Measurements from ENCODE around the gene HTR4. TPM values are rescaled to one million over a fixed set of nuclear protein-coding genes. Genes with fewer than 3 reads are reported as not detected.

Gene HTR4
- total RNA-seq, 2 experiments from 2014 or later: not detected

- ChIA-PET POLR2A (no interaction called here), CTCF (interaction anchor here (0.9 kb wide), 1 partner anchor 93 kb away, joined by 3 read pairs; no protein-coding TSS in a partner anchor)
These were observed 34.2 kb downstream of the HTR4 start for GRCh38 chr5:148620091-148620490.

DNA sequence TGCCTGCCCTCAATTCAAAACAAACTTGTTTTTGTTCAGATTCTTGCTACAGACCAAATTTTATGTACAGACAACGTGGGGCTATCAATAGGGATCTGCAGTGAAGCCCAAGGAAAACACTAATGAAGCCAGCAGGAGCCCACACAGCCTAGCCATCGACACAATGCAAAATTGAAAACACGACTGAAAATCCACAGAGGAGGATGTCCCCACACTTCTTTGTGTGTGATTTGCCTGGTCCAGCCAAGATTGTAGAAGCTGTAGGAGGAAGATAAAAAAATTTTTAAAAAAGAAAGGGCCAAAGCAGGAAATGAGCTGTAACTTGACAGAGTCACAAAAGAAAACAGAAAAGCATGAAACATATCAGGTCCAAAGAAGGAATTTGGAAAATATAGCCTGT, 34.8 kb downstream of the HTR4 start:
- POLR2A ChIA-PET: no interaction called here
- CTCF ChIA-PET: interaction anchor here (0.9 kb wide), 1 partner anchor 94 kb away, joined by 3 read pairs; no protein-coding TSS in a partner anchor

DNA sequence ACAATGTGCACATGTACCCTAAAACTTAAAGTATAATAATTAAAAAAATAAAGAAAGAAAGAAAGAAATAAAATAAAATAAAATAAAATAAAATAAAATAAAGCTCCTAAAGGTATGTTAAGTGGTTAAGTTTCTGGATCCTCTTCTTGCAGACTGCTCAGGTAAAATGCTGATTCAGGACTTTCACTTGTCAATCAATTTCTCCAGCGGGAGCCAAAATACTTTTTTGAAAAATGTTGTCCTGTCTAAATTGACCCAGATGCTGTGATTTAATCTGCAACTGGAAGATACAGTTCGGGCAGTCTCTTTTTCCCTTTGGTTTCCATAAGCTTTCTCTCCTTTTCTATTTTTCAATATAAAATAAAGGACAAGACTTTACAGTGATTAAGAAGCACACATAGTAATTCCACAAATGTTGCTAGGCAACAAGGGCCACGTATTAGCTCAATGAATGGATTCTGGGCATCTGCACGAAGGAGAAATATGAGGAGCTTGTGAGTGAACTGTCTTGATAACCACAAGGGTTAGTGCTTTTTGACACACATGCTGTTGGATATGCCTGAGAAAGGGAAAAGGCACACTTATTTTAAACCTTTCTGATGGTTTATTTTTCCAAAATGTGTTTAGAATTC, 38.6 kb downstream of the HTR4 start:
- ChIA-PET CTCF (no interaction called here), POLR2A (no interaction called here)

GRCh38 chr5:148607406-148607805, 46.9 kb downstream of the HTR4 start:
- ChIA-PET CTCF (no interaction called here), POLR2A (no interaction called here)

- ChIA-PET CTCF (interaction anchor here (1.2 kb wide), 1 partner anchor 125 kb away, joined by 3 read pairs; no protein-coding TSS in a partner anchor), POLR2A (no interaction called here)
These were observed 48.0 kb downstream of the HTR4 start for GRCh38 chr5:148606296-148606695.

DNA sequence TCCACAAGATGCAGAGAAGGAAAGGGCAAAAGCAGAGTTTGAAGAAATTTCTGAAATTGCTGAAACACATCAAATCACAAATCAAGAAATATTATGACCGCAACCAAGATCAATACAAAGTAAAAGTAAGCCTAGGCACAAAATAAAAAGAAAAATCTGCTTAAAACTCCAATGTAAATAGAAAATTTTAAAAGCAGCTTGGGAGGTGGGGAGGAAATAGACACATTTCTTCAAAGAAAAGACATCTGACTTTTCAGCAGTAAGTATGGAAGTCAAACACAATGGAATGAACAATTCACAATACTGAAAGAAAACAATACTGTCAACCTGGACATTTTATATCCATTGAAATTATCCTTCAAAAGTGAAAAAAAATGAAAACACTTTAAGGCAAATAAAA, 55.1 kb downstream of the HTR4 start:
- POLR2A ChIA-PET: interaction anchor here (0.6 kb wide), 1 partner anchor 94 kb away, joined by 3 read pairs; no protein-coding TSS in a partner anchor
- CTCF ChIA-PET: no interaction called here

DNA sequence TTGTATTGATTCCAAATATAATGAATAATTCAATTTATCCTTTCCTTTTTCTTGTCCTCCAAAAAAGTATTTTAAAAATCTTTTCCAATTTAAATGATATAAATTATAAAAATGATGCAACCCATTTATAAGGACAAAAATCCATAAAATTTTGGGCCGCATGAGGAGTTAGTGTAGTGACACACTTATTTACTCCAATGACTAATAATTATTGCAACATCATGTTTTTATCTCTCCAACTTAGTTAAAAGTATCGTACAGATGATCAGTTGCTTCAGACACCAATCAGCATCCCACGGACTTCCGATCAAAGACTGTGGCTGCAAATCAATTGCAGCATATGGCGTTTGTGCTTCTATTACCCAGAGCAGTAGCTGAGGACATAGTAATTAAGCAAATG, 58.6 kb downstream of the HTR4 start:
- POLR2A ChIA-PET: no interaction called here
- CTCF ChIA-PET: no interaction called here

- POLR2A ChIA-PET: no interaction called here
- CTCF ChIA-PET: no interaction called here
These were observed 67.5 kb downstream of the HTR4 start for GRCh38 chr5:148586796-148587195.

DNA sequence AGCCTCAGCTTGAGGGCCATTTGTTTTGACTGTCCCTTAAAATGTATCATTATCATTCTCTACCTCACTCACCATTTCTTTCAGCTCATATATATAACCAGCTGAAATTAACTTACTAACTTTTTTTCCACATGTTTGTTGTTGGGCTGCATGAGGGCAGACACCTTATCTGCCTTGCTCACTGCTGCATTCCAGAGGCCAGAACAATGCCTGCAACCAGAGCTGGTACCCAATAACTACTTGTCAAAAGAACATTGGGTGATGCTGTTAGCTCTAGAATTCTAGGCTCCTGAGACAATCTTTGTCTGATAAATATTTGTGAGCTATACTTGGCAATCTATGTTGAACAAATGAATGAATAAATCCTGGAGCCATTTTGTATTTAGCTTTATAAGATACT, 68.3 kb downstream of the HTR4 start:
- CTCF ChIA-PET: no interaction called here
- POLR2A ChIA-PET: no interaction called here

GRCh38 chr5:148584103-148584502, 70.2 kb downstream of the HTR4 start:
- ChIA-PET CTCF (no interaction called here), POLR2A (no interaction called here)

- CTCF ChIA-PET: no interaction called here
- POLR2A ChIA-PET: no interaction called here
These were observed 70.8 kb downstream of the HTR4 start for GRCh38 chr5:148583421-148583965.

- ChIA-PET POLR2A (no interaction called here), CTCF (interaction anchor here (1.0 kb wide), 1 partner anchor 9 kb away, joined by 7 read pairs; no protein-coding TSS in a partner anchor)
These were observed 80.2 kb downstream of the HTR4 start for GRCh38 chr5:148574167-148574566.

GRCh38 chr5:148573374-148573773, 81.0 kb downstream of the HTR4 start:
- ChIA-PET POLR2A (no interaction called here), CTCF (no interaction called here)

DNA sequence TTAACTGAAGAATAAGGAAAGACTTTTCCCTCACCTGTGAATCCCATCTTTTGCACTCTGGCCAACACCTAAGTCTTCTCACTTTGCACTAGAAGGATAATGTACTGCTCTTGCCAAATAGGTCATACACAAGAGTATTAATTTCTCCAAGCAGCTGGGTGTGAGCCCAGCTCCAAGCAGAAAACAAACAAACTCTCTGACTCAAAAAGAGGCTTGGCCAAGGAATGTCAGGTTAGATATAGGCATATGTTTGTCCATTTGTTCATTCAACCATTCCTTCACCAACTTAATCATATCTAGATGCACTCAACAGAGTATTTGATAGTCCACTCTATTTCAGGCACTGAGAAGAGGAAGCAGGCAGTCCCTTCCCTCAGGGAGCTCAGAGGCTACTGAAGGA, 84.4 kb downstream of the HTR4 start:
- ChIA-PET POLR2A (no interaction called here), CTCF (no interaction called here)

DNA sequence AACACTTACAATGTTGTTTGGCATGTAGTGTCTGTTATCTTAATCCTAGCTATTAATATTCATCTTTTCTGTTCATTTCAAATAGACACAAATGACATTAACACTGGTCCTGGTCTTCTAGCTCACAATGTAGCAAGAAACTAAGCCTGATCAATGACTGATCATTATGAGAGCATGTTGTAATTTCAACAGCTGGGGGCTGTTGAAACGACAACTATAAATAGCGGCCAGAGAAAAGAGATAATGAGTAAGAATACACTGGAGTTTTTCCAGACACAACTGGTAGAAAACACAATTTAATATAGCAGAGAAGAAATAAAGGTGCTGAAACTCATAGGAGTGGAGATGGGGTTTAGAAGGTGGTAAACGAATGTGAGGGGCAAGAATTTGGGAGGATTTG, 89.2 kb downstream of the HTR4 start:
- CTCF ChIA-PET: interaction anchor here (0.6 kb wide), 1 partner anchor 10 kb away, joined by 7 read pairs; no protein-coding TSS in a partner anchor
- POLR2A ChIA-PET: no interaction called here

DNA sequence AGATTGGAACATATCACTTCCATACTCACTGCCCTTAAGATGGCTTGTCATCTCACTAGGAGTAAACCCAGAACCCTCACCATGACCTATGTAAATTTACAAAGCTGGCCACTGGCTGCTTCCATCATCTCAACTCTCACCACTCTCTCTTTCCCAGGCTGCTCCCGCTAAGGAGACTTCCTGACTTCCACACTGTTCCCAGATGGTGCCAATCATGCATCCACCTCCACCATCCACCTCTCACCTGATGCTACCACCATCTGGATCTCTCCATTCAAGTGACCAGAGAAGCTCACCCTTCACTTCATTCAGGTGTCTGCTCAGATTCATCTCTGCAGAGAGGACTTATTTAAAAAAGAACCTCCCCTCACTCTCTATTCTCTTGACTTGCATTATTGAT, 91.3 kb downstream of the HTR4 start:
- POLR2A ChIA-PET: no interaction called here
- CTCF ChIA-PET: no interaction called here

- ChIA-PET POLR2A (no interaction called here), CTCF (no interaction called here)
These were observed 92.5 kb downstream of the HTR4 start for GRCh38 chr5:148561801-148562311.

GRCh38 chr5:148559461-148559860, 94.9 kb downstream of the HTR4 start:
- CTCF ChIA-PET: no interaction called here
- POLR2A ChIA-PET: no interaction called here

DNA sequence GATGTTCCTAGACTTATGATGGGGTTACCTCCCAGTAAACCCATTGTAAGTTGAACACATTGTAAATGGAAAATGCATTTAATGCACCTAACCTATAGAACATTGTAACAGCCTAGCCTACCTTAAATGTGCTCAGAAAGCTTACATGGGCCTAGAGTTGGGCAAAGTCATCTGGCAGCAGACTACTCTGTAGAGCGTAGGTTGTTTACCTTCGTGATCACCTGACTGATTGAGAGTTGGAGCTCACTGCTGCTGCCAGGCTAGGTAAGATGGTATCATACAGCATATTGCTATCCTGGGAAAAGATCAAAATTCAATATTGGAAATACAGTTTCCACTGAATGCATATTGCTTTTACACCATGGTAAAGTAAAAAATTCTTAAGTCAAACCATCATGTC, 95.4 kb downstream of the HTR4 start:
- ChIA-PET CTCF (no interaction called here), POLR2A (no interaction called here)

- POLR2A ChIA-PET: no interaction called here
- CTCF ChIA-PET: no interaction called here
These were observed 97.5 kb downstream of the HTR4 start for GRCh38 chr5:148556835-148557234.

DNA sequence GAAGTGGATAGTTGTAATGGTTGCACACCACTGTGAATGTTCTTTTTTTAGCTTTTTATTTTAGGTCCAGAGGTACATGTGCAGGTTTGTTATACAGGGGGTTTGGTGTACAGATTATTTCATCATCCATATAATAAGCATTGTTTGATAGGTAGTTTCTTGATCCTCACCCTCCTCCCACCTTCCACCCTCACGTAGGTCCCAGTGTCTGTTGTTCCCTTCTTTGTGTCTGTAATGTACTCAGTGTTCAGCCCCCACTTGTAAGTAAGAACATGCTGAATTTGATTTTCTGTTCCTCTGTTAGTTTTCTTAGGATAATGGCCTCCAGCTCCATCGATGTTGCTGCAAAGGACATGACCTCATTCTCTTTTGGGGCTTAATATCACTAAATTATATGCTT, 99.7 kb downstream of the HTR4 start:
- ChIA-PET POLR2A (no interaction called here), CTCF (no interaction called here)

- CTCF ChIA-PET: no interaction called here
- POLR2A ChIA-PET: no interaction called here
These were observed 110.6 kb downstream of the HTR4 start for GRCh38 chr5:148543727-148544126.

Measured in activated CD8-positive, alpha-beta memory T cell treated with anti-CD3 and anti-CD28 coated beads for 36 hours (primary cell).